NOMO-1 (cell line): ENCODE data around the gene RNF220.

Experiments used
- DNase-seq, 2 experiments: peaks; one replicate each; lab custom pipeline; 2025; ENCODE audit not compliant: unreplicated experiment in 2 of 2; lab: John Stamatoyannopoulos, UW

RNF220 gene

DNA sequence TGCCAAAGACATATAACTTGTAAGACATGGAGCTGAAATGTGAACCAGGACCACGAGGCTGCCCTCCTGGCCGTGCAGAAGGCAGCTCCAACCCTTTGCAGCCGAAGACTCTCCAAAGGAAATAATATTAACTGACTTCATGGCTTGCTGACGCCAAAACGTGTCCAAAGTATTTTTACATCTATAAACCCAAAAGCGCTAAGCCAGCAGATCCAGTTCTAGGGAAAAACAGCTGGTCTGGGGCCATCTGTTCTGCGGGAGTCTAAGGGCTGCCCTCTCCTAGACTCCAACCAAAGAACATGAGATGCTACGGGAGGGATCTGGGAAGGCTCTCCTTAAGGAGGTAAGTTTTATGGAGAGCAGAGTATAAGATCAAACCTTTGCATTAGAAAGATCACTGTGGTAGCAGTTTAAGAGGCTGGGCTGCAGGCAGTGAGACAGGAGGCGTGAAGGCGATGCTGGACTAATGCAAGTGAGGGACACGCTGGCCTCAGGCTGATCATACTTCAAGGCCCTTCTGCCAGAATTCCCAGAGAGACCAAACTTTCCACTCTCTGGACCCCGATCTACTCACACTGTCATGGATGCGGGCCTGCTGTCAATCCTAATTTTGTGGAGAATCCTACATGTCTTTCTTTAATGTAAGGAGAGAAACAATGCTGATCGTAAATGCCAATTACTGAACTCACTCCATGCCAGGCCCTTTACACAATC is 268.1 kb downstream of the RNF220 start:
- DNase-seq = no peak

GRCh38 chr1:44673675-44674112 is 268.6 kb downstream of the RNF220 start:
- DNase-seq = no peak

DNA sequence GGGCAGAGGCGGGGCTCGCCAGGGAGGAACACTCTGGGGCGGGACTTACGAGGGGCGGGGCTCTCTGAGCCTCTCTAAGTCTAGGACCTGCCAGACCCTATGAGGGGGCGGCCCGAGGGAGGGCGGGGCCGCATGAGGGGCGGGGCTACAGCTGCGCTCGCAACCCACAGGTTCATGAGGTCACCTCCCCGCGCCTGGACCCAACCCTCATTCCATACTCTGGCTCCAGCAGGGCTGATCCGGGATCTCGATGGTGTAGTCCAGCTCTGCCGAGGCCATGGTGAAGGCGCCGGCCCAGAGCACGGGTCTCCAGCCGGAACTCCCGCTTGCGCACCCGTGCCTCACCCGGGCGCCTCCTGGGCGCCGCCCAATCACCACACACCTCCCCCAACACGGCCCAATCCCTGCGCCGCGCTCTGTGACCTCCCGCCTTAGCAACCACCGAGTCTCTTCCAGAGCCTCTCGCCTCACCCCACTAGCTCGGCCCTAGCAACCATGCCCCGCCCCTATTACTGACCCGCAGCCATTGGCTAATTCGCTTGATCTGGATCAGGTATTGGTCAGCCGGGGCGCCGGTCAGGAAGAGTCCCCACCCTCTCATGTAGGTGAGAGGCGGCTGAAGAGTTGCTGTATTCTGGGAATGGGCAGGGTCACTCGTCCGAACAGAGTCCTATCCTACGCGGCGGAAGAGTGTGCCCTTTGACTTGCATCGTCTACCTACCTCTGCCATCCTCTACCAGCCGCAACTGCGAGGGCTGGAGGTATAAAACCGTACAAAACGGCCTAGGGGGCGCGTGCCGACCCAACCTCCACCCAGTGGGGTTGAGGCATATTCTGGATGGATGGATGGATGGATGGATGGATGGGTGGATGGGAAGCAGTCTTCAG is 269.3 kb downstream of the RNF220 start, which contains the start of the genes ARMH1 and TMEM53:
TSS of gene ARMH1 (plus strand) at position 602 of the 888 bp plus-strand sequence. CDS start 14,984 bp downstream, outside the sequence.
TSS of gene TMEM53 (minus strand) at position 369 of the 888 bp plus-strand sequence. CDS start at position 279, 90 bp downstream.
- DNase-seq = peak; percentile 99 to 100

DNA sequence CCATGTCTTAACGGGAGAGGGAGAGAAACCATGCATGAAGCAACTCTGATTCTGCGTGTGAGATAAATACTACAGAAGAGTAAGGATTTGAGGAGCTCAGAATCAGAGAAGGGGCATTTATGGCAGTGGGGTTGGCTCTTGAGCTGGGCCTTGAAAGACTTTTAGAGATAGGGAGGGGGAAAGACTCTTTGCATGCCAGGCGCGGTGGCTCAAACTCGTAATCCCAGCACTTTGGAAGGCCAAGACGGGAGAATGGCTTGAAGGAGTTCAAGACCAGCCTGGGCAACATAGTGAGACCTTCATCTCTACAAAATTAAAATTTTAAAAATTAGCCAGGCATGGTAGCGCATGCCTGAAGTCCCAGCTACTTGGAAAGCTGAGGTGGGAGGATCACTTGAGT is 270.1 kb downstream of the RNF220 start:
- no peak for DNase-seq

DNA sequence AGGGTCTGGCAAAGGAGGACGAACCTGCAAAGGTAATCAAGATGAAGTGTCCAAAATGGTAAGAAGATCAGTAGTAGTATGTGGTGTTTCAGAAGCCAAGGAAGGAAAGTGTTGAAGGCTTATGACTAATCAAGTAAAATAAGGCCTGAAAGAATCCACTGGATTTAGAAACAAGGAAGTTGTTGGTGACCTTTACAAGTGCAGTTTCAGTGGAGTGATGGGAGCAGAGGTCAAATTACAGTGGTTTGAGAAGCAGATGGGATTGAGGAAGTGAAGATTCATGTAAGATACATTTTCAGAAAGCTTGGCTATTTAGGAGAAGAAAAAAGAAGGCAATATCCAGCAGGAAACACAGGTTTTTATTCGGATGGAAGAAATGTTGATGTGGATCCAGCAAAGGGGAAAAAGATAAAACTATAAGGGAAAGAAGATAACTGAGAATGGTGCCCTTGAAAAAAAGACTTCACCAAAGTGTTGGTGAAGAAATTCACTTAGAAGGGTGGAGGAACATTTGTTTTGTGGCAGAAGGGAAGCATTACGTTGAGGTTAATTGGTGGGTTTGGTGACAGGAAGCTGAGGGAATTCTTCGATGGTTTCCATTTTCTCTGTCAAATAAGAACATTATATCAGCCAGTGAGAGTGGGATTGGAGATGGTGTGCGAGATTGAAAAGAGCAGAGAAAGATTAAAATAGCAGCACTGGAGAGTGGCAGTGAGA is 271.6 kb downstream of the RNF220 start:
- DNase-seq = peak; percentile 76 to 98

- peak; percentile 73 to 88 for DNase-seq
Observed at GRCh38 chr1:44677201-44677766, 272.2 kb downstream of the RNF220 start.

DNA sequence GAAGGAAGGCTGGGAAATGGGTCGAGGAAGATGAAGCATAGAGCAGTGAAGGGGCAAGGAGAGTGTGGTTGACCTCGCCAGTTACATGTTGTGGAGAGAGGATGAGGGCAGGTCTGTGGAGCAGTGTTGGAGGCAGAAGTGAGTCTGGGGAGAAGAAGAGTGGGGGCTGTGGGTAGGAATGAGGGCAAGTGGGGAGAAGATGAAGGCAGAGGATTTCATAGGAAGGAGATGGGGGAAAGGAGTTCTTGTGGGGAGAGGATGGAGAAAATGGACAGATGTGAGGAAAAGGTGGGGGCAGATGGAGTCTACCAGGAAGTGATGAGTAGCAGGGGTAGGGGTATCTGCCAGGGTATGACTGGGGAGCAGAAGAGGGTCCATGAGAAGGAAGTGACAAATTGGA is 273.1 kb downstream of the RNF220 start:
- DNase-seq = no peak

DNA sequence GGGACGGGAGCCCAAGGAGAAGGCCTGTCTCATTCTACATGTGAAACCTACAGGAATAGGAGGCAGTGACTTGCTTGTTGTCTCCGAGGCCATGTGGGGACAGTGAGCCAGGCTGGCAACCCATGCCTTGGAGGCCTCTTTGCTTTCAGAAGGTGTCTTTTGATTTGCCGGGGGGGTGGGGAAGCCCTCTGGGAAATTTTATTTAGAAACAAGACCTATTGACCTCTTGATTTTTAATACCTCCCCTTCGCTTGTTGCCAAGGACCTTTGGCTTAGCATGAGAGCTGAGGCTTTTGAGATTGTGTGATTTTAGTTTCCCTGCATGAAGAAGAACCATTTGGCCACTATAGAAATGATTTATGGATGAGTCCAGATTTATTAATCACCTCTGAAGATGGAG is 273.6 kb downstream of the RNF220 start:
- no peak for DNase-seq

DNA sequence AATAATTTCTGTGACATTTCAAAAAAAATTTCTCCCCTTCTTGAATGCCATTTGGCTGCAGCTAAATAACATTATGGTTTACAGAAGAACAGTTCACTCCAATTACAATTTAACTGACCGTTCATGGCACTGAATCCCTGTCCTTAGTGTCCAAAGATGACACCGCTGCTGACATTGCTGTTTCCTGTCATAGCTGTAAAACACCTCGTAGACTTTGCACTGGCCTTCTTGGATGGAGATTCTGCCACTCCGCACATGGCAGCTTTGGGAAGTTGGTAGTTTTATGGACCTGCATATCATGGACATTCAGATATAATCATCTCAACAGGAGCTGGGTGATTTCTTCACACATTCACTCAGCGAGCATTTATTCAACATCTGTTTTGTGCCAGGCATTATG is 274.4 kb downstream of the RNF220 start:
- no peak for DNase-seq

DNA sequence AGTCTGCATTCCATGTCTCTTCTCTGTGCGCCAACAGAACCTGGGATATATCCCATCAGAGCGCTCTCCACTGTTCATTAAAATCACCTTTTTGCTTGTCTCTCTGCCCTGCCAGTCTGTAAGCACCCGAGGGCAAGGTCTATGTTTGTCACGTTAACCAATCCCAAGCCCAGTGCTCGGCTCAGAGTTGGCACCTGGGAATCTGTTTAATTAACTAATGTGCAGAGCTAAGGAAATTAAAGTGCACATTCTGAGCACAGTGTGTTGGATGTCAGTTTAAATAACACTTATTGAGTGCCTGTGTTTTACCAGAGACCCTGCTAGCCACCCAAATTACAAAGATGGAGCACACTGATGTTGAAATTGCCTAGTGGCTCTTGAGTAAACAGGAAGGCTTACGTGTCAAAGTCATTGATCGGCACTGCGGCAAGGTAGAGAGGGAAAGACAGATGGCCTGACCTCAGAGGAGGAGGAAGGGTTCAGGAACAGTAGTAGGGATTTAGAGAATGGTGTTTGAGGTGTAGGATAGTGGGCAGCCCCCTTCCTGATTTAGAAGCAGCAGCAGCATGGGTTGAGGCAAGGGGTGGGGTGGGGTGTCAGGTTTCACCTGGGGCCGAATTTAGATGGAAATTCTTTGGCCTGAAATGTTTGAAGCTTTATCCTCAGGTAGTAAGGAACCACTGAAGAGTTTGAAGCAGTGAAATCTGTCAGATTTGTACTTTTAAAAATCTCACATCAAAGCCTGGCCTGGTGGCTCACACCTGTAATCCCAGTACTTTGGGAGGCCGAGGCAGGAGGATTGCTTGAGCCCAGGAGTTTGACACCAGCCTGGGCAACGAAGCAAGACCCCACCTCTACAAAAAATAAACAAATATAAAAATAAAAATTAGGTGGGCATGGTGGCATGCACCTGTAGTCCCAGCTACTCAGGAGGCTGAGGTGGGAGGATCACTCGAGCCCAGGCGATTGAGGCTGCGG is 277.1 kb downstream of the RNF220 start:
- DNase-seq = peak; percentile 50 to 52

DNA sequence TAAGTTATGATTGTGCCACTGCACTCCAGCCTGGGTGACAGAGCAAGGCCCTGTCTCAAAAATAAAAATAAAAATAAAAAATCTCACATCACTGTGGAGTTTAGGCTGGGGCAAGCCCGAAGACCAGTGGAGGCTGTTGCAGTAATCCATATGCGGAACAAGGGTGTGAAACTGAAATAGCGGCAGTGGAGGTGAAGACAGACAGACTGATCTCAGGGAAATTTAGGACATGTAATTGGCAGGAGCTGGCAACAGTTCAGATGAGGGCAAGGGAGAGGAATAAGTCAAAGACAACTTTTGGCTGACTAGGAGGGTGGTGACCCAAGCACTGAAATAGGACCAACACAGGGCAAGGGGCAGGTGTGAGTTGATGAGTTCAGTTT is 277.8 kb downstream of the RNF220 start:
- peak; percentile 53 to 75 for DNase-seq

- DNase-seq = peak; percentile 60 to 75
Observed at GRCh38 chr1:44684525-44684924, 279.5 kb downstream of the RNF220 start.

DNA sequence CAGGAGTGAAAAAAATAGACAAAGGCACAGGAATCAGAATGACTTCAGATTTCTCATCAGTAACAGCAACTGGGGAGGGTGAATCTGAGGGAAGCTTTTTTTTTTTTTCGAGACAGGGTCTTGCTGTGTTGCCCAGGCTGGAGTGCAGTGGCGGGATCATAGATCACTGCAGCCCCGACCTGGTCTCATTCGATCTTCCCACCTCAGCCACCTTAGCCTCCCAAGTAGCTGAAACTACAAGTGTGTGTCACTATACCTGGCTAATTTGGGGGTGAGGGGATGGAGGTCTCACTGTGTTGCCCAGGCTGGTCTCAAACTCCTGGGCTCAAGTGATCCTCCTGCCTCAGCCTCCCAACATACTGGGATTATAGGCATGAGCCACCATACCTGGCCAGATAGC is 280.2 kb downstream of the RNF220 start:
- DNase-seq = no peak

DNA sequence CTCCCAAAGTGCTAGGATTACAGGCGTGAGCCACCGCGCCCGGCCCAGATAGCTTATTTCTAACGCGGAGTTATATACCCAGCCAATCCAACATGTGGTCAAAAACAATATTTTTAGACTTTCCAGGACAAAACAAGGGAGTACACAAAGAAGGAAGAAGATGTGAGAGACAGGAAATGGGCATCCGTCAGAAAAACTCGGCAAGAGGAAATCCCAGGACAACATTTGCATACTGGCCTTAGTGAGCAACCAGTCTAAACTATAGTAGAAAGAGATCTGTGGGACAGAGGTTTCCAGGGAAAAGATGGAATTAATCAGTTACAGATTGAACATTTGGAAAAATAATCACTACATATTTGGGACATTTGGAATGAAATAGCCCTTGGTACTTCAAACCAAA is 280.8 kb downstream of the RNF220 start:
- DNase-seq = no peak

- DNase-seq = no peak
Observed at GRCh38 chr1:44688760-44689446, 283.8 kb downstream of the RNF220 start.

- no peak for DNase-seq
Observed at GRCh38 chr1:44689447-44689765, 284.4 kb downstream of the RNF220 start.

DNA sequence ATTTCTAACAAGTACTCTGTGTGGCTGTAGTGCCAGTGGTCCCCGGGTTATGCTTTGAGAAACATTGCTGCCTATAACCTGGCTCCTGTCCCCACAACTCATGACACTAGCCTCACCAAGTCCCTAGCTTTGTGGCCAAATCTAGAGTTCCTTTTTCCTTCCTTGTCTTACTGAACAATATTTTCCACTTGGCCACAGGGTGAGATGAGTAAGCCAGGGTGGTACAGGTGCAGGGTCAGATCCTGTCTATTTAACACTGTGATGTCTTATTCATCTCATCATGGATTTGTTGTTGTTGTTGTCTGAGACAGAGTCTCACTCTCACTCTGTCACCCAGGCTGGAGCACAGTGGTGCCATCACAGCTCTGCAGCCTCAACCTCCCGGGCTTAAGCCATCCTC is 288.1 kb downstream of the RNF220 start:
- DNase-seq = peak in 1 of 2 experiments; percentile 28

GRCh38 chr1:44693900-44694299 is 288.8 kb downstream of the RNF220 start:
- DNase-seq = no peak

GRCh38 chr1:44694863-44695478 is 289.9 kb downstream of the RNF220 start:
- DNase-seq = no peak
